ENCODE results near the gene STK10.

Gene STK10

DNA sequence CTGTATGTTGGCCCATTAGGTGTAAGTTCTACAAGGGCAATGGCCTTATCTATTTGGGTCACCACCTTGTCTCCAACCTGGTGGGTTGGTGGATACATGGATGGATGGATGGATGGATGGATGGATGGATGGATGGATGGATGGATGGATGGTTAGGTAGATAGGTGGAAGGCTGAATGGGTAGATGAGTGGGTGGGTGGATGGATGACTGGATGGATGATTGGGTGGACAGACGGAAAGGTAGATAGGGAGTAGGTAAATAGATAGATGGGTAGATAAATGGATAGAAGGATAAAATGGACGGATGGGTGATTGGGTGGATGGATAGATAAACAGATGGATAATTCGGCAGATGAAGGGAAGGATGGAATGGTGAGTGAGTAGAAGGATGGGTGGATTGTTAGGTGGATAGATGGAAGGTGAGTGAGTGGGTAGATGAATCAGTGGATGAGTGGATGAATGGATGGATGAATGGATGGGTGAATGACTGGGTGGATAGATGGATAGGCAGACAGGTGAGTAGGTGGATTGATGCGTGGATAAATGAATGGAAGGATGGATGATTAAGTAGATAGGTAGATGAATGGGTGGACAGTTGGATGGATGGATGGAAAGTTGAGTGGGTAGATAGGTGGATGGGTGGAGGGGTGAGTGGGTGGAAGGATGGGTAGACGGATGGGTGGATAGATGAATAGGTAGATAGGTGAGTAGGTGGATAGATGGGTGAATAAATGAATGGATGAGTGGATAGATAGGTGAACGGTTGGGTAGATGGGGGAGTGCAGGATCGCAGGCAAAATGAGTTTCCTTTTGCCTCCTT, 98.5 kb downstream of the STK10 start:
- DNase-seq (ENCODE audit: low read depth in 2 of 2): no peak

DNA sequence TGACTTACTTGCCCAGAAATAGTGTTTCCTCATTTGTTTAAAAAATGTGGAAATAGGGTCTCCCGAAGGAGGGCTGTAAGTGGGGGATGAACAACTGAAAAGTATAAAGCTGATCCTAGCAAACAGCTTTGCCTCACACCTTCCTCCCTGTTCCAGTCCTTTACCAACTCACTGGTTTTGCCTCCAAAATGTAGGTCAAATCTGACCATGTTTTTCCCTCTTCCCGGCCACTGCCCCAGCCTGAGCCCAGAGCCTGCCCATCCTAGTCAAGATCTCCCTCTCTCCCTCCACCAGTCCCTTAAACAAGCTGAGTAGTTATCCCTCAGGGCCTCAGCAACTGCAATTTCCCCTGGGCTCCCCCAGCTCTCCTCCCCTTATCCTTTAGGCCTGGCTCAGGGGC, 99.2 kb downstream of the STK10 start:
- DNase-seq (ENCODE audit: low read depth in 2 of 2): no peak

DNA sequence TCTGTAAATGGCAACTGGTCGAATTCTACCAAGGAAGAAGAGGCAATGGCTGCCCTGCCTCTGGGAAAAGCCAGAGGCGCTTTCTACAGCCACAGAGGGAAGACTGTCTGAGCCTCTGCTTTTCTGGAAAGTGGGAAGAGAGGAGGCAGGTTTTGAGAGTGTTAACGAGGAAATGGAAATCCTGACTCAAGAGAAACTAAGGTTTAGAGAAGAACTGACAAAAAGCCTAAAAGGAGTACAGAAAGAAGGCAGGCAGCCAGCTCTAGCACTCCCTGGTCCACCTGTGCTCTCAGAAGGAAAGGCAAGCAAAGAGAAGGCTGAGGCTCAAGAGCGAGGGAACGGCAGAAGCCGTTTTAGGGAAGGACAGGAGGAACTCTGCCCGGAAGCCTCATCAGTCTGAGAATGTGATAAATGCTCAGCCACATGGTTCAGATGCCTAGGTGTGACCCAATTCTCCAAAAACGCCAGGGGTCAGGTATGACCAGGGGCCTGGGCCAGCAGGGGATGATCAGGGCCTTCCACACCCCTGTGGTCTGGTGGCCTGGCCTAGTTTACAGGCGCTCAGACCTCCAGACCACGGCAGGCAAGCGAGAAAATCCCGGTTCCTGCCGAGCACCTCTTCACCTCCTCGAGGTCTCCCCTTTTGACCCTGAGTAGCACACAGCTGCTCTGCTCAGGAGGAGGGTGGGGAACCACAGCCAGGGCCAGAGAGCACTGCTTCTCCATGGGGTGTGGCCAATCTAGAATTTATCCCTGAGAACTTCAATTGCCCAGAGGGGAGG, 101.6 kb downstream of the STK10 start:
- no peak for DNase-seq (ENCODE audit: low read depth in 2 of 2)

DNA sequence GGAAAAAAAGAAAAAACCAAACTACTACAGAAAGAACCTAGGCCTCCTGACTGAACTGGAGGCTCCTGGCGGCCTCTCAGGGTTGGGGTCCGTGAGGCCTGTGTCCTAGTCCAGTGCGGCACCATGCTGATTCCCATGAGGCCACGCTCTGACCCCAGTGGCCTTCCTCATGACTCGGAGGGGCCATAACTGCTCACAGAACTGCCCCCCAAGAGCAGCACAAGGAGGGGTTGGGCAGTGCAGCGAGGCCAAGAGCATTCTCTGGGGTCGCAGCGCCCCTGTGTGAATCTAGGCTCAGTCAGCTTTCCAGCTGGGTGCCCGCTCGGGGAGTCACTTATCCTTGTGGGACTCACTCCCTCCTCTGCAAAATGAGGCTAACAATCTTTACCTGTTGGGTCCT, 102.3 kb downstream of the STK10 start:
- no peak for DNase-seq (ENCODE audit: low read depth in 2 of 2)

DNA sequence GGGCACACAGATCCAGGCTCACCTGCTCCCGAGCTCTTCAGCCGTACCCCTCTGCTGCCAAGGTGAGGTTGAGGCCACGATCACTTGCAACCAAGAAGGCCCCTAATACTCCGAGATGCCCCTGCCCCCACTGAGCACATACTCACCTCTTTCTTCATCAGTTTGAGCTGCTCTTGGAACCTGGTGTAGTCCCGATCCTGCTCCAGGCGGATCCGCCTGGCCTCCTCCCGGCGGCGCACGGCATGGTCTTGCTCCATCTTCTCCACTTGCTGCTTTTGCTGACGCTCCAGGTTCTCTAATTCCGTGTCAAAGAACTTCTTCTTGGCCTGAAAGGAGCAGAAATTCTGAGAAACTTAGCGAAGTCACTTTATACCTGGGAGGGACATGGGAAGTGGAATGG, 105.8 kb downstream of the STK10 start:
- no peak for DNase-seq (ENCODE audit: low read depth in 2 of 2)

DNA sequence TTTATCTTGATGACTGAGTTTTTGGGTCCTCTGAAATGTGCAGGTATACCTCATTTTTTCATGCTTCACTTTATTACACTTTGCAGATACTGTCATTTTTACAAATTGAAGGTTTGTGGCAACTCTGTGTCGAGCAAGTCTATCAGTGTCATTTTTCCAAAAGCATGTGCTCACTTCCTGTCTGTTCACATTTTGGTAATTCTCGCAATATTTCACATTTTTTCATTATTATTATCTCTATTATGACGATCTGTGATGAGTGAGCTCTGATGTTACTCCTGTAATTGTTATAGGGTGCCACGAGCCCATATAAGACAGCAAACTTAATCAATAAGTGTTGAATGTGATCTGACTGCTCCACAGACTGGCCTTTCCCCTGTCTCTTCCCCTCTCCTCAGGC, 108.1 kb downstream of the STK10 start:
- DNase-seq (ENCODE audit: low read depth in 2 of 2): no peak

DNA sequence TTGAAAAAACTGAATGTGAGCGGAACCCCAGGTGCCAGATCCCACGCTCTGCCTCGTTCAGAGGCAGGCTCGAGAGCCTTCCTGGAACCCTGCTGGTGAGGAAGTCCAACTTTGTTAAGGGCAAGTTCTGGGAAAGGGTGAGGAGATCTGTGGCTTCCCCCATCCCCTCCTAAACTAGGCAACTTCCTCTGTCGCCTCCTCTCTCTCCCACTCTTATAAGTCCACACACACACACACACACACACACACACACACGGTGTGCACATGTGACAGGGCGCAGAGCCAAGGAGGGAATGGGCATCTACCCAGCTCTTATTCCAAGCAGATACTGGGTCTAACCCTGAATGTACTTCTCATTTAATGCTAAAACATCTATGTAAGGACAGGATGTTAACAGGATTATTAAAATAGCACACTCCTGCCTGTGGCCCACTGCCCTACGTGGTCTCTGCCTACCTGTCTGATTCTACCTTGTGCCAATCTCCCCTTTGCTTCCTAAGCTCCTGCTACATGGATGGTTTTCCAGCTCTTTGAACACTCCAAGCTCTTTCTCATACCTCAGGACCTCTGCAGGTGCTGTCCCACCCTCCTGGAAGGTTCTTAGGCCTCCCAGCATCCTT, 109.2 kb downstream of the STK10 start:
- no peak for DNase-seq (ENCODE audit: low read depth in 2 of 2)

DNA sequence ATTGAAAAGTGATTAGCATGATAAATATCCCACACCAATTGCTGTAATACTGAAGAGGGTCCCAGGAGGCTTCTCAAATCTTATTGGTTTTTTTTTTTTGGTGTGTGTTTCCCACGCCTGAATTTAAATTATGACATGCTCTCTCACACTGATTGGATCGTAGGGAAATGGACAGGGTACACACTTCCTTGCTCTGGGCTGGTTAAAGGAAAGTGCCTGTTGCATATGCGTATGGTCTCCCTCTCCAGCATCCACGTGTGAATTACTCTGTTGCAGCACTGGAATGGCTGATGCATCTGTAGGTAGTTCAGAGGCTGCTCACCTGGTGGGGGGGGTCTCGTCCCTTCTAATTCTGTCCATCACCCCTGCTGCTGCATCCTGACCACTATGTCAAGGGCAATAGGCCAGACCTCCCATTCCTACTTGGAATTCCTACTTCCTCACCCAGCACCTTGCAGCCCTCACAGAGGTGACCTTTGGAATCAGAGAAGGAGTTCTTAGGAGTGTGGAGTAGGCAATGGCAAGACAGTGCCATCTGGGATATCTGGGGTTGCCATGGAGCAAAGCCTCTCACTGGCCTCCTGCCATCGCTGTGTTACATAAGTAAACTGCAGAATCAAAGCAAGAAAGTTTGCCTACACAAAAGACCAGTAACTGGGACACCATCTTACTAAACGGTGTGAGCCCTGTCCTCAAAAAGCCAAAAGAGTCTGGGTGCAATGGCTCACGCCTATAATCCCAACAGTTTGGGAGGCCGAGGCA, 110.2 kb downstream of the STK10 start:
- DNase-seq (ENCODE audit: low read depth in 2 of 2): no peak

DNA sequence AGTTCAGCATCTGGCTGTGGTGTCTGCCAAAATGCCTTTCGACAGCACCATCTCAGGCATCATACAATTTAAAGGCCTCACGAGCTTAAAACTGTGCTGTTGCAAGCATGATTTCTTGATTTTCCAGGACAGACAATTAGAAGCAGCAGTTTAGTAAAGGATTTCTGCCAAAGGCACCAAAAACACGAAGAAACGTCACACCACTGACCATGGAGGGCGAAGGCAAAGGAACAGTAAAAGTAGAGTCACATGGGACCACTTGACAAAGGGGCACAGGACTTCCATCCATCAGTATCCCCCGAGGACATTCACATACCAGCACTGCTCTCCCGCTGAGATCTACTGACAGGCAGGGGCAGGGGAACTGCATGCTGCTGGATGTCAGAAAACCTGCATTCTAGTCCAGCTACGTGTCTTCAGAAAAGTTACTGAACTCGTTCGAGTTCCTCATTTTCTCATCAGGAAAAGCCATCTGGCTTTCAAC, 111.2 kb downstream of the STK10 start:
- DNase-seq (ENCODE audit: low read depth in 2 of 2): peak; percentile 51 to 58

DNA sequence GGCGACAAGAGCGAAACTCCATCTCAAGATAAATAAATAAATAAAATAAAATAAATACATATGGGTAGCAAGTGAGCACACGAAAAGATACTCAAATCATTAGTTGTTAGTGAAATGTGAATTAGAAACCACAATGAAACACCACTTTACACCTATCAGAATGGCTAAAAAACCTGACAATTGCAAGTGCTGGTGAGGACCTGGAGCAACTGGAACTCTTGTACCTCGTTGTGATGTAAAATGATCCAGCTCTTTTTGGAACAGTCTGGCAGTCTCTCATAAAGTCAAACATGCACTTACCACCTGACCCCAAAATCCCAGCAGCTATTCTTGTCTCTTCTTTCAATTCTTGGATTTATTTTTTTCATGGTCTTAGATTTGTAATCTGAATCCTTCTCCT, 112.4 kb downstream of the STK10 start:
- no peak for DNase-seq (ENCODE audit: low read depth in 2 of 2)

DNA sequence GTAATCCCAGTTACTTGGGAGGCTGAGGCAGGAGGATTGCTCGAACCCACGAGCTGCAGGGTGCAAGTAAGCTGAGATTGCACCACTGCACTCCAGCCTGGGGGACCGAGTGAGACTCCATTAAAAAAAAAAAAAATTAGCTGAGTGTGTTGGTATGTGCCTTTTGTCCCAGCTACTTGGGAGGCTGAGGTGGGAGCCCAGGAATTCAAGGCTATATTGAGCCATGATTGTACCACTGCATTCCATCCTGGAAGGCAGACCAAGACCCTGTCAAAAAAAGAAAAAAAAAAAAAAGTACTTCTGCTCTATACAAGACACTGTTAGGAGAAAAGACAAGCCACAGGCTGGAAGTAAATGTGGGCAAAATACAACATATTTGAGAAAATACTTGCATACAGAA, 113.1 kb downstream of the STK10 start:
- DNase-seq (ENCODE audit: low read depth in 2 of 2): no peak

DNA sequence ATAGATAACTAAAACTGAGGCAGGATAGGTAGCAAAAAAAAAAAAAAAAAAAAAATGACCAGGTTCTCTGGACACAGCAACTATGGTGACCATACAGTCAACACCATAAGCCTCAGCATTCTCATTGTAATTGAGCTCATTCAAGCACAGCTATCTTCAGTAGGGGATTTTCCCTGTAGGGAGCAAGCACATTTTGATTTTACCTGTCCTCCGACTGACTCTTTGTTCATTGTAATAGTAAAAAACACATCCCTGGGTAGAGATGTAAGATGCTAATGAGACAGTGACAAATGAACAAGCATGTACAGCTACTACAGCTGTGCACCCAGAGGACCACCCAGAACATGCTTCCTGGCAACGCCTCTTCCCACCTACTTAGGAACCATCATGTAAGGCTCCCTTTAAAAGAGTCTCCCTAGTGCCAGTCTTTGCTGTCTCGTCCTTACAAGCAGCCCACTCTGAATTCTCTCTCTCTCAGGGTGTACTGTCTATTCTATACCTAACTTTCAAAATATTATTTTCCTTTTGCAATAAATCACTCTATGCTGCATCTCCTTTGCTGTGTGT, 116.6 kb downstream of the STK10 start:
- DNase-seq (ENCODE audit: low read depth in 2 of 2): no peak

DNA sequence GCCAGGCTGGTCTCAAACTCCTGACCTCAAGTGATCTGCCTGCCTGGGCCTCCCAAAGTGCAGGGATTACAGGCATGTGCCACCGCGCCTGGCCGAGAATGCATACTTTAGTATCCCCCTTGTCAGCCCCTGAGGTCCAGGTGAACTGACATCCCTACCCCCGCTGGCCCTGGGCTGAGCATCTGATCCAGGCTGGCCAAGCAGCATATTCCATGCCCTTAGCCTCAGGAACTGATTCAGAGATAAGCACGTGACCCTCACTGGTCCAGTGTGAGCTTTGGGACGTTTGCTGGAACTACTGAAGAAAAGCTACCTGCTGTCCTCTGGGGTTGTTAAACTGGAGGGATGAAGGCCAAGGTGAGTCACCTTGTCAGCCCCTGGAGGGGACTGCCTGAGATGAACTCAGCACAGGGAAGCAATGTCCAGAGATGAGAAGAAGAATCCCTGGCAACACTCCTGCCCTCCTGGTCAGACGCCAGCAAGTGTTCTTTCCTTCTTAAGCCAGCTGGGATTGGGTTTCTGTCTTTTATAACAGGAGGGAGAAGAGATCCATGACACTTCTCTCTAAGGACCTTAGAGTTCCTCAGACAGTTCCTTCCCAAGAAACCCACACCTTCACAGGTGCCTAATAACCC, 122.5 kb downstream of the STK10 start:
- no peak for DNase-seq (ENCODE audit: low read depth in 2 of 2)

DNA sequence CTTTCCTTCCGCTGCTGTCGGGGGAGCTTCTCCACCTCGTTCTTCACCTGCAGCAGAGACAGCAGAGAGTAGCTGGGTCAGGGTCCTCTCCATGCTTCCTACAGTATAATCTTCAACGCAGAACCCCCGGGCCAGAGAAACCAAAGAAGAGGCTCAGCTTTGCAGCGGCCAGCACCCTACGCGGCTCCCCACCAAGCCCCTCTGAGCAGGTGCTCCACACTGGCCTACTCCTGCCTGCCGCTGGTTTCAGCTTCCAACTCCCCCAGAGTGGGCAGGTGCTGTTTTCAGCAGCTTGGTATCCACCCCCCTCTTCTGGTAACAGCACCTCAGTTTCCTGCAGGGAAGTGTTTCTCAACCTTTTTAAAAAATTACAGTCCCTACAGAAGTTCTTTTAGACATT, 123.3 kb downstream of the STK10 start:
- DNase-seq (ENCODE audit: low read depth in 2 of 2): no peak

DNA sequence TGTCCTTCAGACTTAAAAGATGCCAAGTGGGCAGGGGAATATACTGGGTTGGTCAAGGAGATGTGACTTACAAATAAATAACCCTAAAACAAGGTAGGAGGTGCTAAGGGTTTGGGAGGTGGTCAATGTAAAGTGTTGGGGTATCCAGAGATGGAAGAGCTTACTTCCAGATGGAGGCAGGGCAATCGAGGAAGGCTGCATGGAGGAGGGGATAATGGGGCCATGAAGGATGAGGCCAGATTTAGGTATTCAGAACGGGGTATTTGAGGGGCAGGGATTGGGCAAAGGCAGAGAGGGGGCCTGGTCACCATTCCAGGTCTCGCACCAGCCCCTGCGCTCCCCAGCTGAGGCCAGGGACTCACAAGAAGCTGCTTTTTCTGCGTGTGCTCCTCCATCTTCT, 123.7 kb downstream of the STK10 start:
- DNase-seq (ENCODE audit: low read depth in 2 of 2): no peak

DNA sequence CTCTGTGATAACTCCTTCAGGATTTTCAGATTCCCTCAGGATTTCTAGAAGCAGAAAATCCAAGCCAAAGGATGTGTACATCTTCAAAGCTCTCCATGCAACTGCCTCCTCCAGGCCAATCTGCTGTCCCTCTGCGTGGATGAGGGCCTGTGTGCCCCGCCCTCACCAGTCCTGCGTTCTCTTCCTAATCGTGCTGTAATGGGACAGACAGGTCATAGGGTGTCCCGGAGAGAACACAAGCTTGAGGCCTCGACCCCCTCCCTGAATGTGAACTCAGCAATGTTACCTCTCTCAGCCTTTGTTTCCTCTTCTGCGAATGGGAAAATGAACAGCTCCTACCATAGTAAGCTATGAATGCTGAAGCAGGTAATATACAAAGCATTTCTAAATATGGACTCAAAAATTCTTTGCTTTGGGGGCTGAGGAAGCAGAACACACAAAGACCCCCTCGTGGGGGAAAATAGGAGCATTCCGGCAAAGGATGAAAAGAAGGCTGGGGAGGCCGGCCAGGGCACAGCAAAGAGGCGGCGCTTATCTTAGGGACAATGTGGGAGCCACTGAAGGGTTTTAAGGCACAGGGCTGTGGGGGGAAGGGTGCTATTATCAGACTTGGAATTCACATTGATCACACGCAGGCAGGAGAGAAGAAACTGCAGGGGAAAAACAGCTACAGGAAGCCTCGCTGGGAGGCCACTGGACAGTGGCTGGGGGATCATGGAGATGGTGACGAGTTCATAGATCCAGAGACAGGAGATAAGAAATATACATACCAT, 124.4 kb downstream of the STK10 start:
- no peak for DNase-seq (ENCODE audit: low read depth in 2 of 2)

DNA sequence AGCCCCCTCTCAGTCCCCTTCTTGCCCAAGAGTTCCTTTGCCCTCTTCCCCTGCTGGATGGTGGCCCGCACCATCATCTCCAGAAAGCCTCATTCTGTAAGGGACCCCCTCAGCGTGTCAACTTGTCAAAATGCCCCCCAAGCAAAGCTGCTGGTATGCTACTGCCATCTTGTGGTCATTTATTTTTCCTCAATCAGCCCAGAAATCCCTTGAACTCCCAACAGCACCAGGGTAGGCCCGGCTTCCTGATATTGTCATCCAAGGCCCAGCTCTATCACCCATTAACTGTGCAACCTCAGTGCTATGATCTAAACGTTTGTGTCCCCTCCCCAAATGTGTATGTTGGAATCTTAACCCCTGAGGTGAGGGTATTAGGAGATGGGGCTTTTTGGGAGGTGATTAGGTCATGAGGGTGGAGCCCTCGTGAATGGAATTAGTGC, 128.3 kb downstream of the STK10 start:
- DNase-seq (ENCODE audit: low read depth in 2 of 2): no peak

DNA sequence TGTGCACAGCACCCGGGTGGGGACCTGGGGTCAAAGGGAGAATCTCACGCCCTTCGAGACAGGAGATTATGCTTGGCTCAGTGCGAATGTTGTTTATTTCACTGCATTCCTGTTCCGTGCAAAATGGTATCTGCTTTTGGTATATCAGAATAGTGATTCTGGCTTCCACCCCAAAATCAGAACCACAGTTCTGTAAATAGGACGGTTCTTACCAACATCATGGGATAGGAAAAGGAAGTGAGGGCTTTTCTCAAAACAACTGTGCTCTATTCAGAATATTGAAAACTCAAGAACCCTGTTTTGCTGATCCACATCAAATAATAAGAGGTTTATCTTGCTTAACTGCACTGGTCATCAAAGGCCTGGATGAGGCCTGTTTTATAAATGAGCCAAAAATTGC, 129.9 kb downstream of the STK10 start:
- no peak for DNase-seq (ENCODE audit: low read depth in 2 of 2)

DNA sequence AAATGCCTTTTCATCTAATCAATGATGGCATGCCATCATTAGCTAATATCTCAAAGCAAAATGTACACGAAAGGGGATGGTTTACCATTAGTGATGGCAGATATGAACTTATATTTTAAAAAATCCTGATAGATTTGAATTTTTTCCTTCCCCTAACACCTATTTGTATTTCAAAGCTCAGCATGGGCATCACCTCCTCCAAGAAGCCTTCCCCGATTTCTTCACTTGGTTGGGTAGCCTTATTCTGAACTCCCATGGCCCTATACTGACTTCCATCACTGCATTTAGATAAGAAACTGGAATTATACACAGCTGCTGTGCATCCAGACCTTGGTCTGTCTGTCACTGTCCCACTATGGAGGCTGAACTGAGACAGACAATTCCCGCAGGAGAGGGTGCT, 132.0 kb downstream of the STK10 start:
- DNase-seq (ENCODE audit: low read depth in 2 of 2): no peak

DNA sequence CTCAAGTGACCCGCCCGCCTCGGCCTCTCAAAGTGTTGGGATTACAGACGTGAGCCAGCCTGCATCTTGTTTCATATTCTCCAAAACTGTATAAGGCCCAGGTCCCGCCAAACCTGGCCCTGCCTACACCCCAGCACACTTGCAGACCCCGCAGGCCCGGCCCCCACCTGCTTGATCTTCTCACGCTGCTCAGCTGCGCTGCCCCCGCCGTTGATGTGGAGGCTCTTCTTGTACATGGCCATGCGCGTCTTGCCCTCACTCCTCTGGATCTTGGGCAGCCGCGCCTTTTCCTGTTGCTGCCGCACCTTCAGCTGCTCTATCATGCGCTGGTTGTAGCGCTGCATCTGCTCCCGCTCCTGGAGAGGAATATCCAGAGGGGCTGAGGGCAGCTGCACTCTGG, 132.6 kb downstream of the STK10 start:
- no peak for DNase-seq (ENCODE audit: low read depth in 2 of 2)
